GM12892 (cell line): ENCODE measurements around the gene PITPNC1.

Experiments
- POLR2A ChIP-seq: IDR thresholded peaks from 2 replicates; pipeline ENCODE4 v1.6.1; 2011; ENCODE audit warnings: low read depth, low read length, control low read depth
- POLR2AphosphoS5 ChIP-seq: IDR thresholded peaks from 2 replicates; pipeline ENCODE4 v1.6.1; 2011; ENCODE audit warnings: low read depth, low read length, control low read depth
- TAF1 ChIP-seq: IDR thresholded peaks from 2 replicates; pipeline ENCODE4 v1.6.1; 2011; ENCODE audit warnings: low read depth, mild to moderate bottlenecking, control low read depth, low read length, borderline replicate concordance

DNA sequence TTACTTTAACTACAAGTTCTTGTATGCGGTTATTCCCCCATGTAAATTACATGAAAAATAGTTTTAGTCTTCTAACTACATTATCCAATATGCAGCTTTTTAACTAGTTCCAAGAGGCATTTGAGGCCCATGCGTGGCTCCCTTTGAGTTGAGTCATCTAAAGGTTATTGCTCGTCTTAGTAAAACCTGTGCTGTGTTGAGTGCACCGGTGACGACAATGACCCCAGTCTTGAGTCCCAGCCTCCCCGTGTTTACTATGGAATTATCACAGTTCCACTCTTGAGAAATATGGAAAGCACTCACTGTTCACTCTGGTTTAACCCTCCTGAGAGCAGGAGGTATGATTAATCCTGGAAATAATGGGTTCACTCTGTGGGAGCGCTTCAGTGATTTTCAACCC, 119.2 kb downstream of the PITPNC1 start:
- TF ChIP-seq POLR2A, result no peak
- no peak for TF ChIP-seq POLR2AphosphoS5
- TF ChIP-seq TAF1, result no peak
